ENCODE results near the gene PCDHGB5.
"Not testable (repeated sequence)": the region's sequence is repeated elsewhere in the genome, so short reads cannot be mapped to it uniquely, and the experiment has no call there.

PCDHGB5 gene

GRCh38 chr5:141382469-141383294 lies 15.1 kb upstream of the PCDHGB5 start, which contains the start of gene PCDHGA7:
PCDHGA7 (plus strand) TSS chr5:141382742; CDS start chr5:141382900, 158 bp downstream.
- DNase-seq: no peak

GRCh38 chr5:141383345-141383744 lies 14.4 kb upstream of the PCDHGB5 start:
- DNase-seq: no peak

GRCh38 chr5:141384471-141385267 lies 13.1 kb upstream of the PCDHGB5 start:
- DNase-seq: no peak

DNA sequence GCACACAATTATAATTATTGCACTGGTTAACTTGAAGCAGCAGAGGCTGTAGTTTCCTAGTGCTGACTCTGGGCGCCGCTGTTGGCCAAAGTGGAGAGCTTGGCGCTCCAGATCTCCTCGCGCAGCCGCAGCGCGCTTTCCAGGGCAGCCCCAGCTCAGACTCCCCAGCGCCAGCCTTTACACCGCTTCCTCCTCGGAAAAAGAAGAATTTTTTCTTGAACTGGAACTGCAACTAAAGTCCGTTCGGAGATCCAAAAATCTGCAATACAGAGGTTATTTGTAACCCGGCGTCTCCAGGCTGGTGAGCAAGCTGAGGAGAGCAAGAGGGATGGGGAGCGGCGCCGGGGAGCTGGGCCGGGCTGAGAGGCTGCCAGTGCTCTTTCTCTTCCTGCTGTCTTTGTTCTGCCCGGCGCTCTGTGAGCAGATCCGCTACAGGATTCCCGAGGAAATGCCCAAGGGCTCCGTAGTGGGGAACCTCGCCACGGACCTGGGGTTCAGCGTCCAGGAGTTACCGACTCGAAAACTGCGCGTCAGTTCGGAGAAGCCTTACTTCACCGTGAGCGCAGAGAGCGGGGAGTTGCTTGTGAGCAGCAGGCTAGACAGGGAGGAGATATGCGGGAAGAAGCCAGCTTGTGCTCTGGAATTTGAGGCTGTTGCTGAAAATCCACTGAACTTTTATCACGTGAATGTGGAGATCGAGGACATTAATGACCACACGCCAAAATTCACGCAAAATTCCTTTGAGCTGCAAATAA lies 10.0 kb upstream of the PCDHGB5 start, which contains the start of gene PCDHGB4:
PCDHGB4 (plus strand) TSS at position 142 of the 755 bp plus-strand sequence; CDS start at position 329, 187 bp downstream.
- not testable (repeated sequence) for DNase-seq

DNA sequence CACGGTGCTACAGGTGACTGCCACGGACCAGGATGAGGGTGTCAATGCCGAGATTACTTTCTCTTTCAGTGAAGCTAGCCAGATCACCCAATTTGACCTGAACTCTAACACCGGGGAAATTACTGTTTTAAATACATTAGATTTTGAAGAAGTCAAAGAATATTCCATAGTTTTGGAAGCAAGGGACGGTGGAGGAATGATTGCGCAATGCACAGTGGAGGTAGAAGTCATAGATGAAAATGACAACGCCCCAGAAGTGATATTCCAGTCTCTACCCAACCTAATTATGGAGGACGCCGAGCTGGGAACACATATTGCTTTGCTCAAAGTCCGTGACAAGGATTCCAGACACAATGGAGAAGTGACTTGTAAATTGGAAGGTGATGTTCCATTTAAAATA lies 9.1 kb upstream of the PCDHGB5 start:
- DNase-seq: no peak

DNA sequence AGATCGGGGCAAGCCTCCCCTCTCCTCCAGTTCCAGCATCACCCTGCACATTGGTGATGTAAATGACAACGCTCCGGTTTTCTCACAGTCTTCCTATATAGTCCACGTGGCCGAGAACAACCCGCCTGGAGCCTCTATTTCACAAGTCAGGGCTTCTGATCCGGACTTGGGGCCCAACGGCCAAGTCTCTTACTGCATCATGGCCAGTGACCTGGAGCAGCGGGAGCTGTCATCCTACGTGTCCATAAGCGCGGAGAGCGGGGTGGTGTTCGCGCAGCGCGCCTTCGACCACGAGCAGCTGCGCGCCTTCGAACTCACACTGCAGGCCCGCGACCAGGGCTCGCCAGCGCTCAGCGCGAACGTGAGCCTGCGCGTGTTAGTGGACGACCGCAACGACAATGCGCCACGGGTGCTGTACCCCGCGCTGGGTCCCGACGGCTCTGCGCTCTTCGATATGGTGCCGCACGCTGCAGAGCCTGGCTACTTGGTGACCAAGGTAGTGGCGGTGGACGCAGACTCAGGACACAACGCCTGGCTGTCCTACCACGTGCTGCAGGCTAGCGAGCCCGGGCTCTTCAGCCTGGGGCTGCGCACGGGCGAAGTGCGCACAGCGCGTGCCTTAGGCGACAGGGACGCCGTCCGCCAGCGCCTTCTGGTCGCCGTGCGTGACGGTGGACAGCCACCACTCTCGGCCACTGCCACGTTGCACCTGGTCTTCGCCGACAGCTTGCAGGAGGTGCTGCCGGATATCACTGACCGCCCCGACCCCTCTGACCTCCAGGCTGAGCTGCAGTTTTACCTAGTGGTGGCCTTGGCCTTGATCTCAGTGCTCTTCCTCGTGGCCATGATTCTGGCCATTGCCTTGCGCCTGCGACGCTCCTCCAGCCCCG lies 8.3 kb upstream of the PCDHGB5 start:
- no peak for DNase-seq

DNA sequence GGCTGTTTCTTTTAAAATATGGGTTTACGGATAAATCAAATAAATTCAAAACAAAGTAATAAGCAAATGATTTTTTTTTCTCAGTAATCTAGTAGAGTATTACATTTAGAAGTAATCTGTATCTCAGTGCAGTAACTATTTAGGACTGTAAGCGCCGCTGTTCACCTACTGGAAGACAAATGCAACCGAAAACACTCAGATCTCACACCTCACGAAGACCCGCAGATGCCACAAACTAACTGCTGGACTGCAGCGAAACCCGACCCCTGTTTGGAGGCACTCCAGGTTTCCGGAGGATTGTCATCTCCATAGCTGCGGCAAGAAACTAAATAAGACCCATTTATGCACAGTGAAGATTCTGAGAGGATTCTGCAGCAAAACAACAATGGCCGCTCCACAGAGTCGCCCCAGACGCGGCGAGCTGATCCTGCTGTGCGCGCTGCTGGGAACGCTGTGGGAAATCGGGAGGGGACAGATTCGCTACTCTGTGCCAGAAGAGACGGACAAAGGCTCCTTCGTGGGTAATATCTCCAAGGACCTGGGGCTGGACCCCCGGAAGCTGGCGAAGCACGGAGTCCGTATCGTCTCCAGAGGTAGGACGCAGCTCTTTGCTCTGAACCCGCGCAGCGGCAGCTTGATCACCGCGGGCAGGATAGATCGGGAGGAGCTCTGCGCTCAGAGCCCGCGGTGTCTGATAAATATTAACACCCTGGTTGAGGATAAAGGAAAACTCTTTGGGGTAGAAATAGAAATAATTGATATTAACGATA lies 5.1 kb upstream of the PCDHGB5 start, which contains the start of gene PCDHGA8:
PCDHGA8 (plus strand) TSS at position 205 of the 770 bp plus-strand sequence; CDS start at position 386, 181 bp downstream.
- DNase-seq: no peak

DNA sequence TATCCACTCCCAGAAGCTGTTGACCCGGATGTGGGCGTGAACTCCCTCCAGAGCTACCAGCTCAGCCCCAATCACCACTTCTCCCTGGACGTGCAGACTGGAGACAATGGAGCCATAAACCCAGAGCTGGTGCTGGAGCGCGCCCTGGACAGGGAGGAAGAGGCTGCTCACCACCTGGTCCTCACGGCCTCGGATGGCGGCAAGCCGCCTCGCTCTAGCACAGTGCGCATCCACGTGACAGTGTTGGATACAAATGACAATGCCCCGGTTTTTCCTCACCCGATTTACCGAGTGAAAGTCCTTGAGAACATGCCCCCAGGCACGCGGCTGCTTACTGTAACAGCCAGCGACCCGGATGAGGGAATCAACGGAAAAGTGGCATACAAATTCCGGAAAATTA lies 4.5 kb upstream of the PCDHGB5 start:
- no peak for DNase-seq

DNA sequence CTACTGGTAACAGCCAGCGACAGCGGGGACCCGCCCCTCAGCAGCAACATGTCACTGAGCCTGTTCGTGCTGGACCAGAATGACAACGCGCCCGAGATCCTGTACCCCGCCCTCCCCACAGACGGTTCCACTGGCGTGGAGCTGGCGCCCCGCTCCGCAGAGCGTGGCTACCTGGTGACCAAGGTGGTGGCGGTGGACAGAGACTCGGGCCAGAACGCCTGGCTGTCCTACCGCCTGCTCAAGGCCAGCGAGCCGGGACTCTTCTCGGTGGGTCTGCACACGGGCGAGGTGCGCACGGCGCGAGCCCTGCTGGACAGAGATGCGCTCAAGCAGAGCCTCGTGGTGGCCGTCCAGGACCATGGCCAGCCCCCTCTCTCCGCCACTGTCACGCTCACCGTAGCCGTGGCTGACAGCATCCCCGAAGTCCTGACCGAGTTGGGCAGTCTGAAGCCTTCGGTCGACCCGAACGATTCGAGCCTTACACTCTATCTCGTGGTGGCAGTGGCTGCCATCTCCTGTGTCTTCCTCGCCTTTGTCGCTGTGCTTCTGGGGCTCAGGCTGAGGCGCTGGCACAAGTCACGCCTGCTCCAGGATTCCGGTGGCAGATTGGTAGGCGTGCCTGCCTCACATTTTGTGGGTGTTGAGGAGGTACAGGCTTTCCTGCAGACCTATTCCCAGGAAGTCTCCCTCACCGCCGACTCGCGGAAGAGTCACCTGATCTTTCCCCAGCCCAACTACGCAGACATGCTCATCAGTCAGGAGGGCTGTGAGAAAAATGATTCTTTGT lies 3.2 kb upstream of the PCDHGB5 start:
- not testable (repeated sequence) for DNase-seq

DNA sequence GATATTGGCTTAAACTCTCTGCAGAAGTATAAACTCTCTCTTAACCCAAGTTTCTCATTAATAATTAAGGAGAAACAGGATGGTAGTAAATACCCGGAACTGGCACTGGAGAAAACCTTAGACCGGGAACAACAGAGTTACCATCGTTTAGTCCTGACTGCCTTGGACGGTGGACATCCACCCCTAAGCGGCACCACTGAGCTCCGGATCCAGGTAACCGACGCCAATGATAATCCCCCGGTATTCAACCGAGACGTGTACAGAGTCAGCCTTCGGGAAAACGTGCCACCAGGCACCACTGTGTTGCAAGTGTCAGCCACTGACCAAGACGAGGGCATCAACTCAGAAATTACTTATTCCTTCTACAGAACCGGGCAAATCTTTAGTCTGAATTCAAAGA lies 861 bp downstream of the PCDHGB5 start:
- no peak for DNase-seq

- DNase-seq: no peak
These were observed 2.0 kb downstream of the PCDHGB5 start for GRCh38 chr5:141399555-141400258.

GRCh38 chr5:141402553-141403243 lies 5.0 kb downstream of the PCDHGB5 start, which contains the start of gene PCDHGA9:
PCDHGA9 (plus strand) TSS chr5:141402778; CDS start chr5:141402953, 175 bp downstream.
- DNase-seq: no peak

DNA sequence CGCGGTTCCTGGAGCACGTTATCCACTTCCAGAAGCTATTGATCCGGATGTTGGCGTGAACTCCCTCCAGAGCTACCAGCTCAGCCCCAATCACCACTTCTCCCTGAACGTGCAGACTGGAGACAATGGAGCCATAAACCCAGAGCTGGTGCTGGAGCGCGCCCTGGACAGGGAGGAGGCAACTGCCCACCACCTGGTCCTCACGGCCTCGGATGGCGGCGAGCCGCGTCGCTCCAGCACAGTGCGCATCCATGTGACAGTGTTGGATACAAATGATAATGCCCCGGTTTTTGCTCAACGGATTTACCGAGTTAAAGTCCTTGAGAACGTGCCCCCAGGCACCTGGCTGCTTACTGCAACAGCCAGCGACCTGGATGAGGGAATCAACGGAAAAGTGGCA lies 5.6 kb downstream of the PCDHGB5 start:
- DNase-seq: no peak

DNA sequence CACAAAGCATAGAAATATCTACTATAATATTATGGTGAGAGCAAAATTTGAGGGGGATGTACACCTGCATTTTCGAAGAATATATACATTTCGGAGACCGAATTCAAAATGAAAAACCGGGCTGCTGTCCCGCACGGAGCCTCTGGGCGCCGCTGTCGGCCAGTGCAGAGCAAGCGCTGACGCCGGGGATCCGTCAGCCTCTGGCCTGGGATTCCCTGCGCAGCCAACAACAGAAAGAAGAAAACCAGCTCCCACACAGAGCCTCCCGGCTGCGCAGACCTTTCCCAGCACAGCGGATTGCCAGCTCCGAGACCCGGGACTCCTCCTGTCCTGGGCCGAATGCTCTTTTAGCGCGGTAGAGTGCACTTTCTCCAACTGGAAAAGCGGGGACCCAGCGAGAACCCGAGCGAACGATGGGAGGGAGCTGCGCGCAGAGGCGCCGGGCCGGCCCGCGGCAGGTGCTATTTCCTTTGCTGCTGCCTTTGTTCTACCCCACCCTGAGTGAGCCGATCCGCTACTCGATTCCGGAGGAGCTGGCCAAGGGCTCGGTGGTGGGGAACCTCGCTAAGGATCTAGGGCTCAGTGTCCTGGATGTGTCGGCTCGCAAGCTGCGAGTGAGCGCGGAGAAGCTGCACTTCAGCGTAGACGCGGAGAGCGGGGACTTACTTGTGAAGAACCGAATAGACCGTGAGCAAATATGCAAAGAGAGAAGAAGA lies 10.2 kb downstream of the PCDHGB5 start, which contains the start of gene PCDHGB6:
PCDHGB6 (plus strand) TSS at position 232 of the 716 bp plus-strand sequence; CDS start at position 414, 182 bp downstream.
- DNase-seq: peak; percentile 36

GRCh38 chr5:141409598-141410306 lies 12.0 kb downstream of the PCDHGB5 start:
- no peak for DNase-seq

DNA sequence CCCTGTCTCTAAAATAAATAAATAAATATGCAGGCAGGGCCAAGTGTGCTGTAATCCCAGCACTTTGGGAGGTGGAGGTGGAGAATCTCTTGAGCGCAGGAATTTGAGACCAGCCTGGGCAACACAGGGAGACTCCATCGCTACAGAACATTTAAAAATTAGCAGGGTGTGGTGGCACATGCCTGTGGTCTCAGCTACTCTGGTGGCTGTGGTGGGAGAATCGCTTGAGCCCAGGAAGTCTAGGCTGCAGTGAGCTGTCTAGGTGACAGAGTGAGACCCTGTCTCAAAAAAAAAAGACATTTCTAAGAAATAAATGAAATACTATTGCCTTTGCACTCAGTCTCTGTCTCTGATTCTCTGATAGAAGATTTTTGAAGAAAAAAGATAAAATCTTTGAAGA lies 13.8 kb downstream of the PCDHGB5 start:
- no peak for DNase-seq

All from activated T-cell treated with anti-CD3 and anti-CD28 coated beads, Interleukin-2, amount 50 U/mL, for 1 hour (primary cell).